GM12878 (cell line): Measurements from ENCODE around the gene CTNNA2. TPM values are rescaled to one million over a fixed set of nuclear protein-coding genes. Genes with fewer than 3 reads are reported as not detected.

Experiments used
- ATAC-seq: fragments of 200-7000 bp; cut with Tn5 transposase; 3 replicates; pipeline ENCODE4 v1.9.1; 2020; ENCODE audit warnings: mild to moderate bottlenecking, moderate library complexity
- BruUV-seq: library from RNA; stranded (reverse); fragments of 400-500 nt; replicated peaks from 2 replicates; lab custom pipeline; 2021; lab: Mats Ljungman, UMichigan
- CTCF ChIA-PET: fragments of 300-600 bp; sonication (Branson Sonifier 250); formaldehyde crosslinking; extraction: SDS; loops from one replicate; lab custom pipeline; 2021; ENCODE audit warnings: inconsistent platforms; lab: Yijun Ruan, JAX
- POLR2A ChIA-PET: fragments of 350-600 bp; formaldehyde crosslinking; extraction: SDS; loops from one replicate; lab custom pipeline; 2021; ENCODE audit warnings: inconsistent platforms; lab: Charles Lee
- RAD21 ChIA-PET: fragments of 300-600 bp; sonication (Branson Sonifier 250); formaldehyde crosslinking; loops from one replicate; lab custom pipeline; 2023; ENCODE audit warnings: antibody characterized with exemption; ENCODE audit not compliant: unreplicated experiment; lab: Charles Lee
- SMC1A ChIA-PET: fragments of 300-600 bp; sonication (Branson Sonifier 250); formaldehyde crosslinking; loops from one replicate; lab custom pipeline; 2023; ENCODE audit not compliant: unreplicated experiment, uncharacterized antibody; lab: Charles Lee
- DNase-seq: peaks from one replicate; pipeline ENCODE4 v3.0.0-alpha.2; 2011; ENCODE audit warnings: low read depth, low spot score
- FAIRE-seq: peaks from 3 replicates; lab custom pipeline; 2011; peaks lifted over from hg19 to GRCh38; lab: Jason Lieb, UNC
- H2AFZ ChIP-seq: 2 replicates; pipeline ENCODE4 v1.6.0; 2011; ENCODE audit warnings: low read depth, low read length, control low read depth; ENCODE audit not compliant: control insufficient read depth
- H3K27ac ChIP-seq: 2 replicates; pipeline ENCODE4 v1.5.1; 2011; ENCODE audit warnings: control low read depth; ENCODE audit not compliant: control insufficient read depth, insufficient read depth
- H3K27me3 ChIP-seq, 2 experiments: replicated peaks in 1 of 2; 2 replicates each; pipeline versions ENCODE4 v1.6.0 to v1.6.1; 2011; ENCODE audit warnings: low read length in 1 of 2; ENCODE audit not compliant: control insufficient read depth in 2 of 2, insufficient read depth in 2 of 2
- H3K36me3 ChIP-seq, 2 experiments: 2 replicates each; pipeline ENCODE4 v1.5.1; 2011; ENCODE audit warnings: low read length in 1 of 2; ENCODE audit not compliant: control insufficient read depth in 2 of 2, insufficient read depth in 2 of 2
- H3K4me1 ChIP-seq: 2 replicates; pipeline ENCODE4 v1.6.1; 2011; ENCODE audit warnings: mild to moderate bottlenecking, low read length, moderate library complexity, mixed read lengths; ENCODE audit not compliant: control insufficient read depth, insufficient read depth
- H3K4me2 ChIP-seq: 2 replicates; pipeline ENCODE4 v1.6.0; 2011; ENCODE audit warnings: control low read depth; ENCODE audit not compliant: control insufficient read depth, insufficient read depth
- H3K4me3 ChIP-seq: fragments of 200-600 bp; sonication (generic); 2 replicates; pipeline ENCODE4 v1.5.1; 2016
- H3K79me2 ChIP-seq: 2 replicates; pipeline ENCODE4 v1.6.0; 2011; ENCODE audit warnings: low read length; ENCODE audit not compliant: control insufficient read depth, insufficient read depth
- H3K9ac ChIP-seq: 2 replicates; pipeline ENCODE4 v1.8.0; 2011; ENCODE audit warnings: low read length, control low read depth, mixed read lengths; ENCODE audit not compliant: control insufficient read depth, insufficient read depth
- H3K9me3 ChIP-seq: replicated peaks from 3 replicates; pipeline ENCODE4 v1.5.1; 2011; ENCODE audit warnings: mild to moderate bottlenecking, low read length; ENCODE audit not compliant: control insufficient read depth, insufficient read depth
- H4K20me1 ChIP-seq: 2 replicates; pipeline ENCODE4 v1.6.0; 2011; ENCODE audit not compliant: control insufficient read depth, insufficient read depth
- BCL11A ChIP-seq: IDR thresholded peaks from 2 replicates; pipeline ENCODE4 v1.6.1; 2011; ENCODE audit warnings: low read depth, low read length
- CBX5 ChIP-seq: sonication (generic); IDR thresholded peaks from 2 replicates; pipeline ENCODE4 v1.6.1; 2016; ENCODE audit warnings: low read depth, moderate library complexity, mild to moderate bottlenecking, inconsistent platforms
- CEBPZ ChIP-seq: fragments of 150-350 bp; IDR thresholded peaks from 2 replicates; pipeline ENCODE4 v1.6.1; 2016; ENCODE audit warnings: low read depth, low read length
- EGR1 ChIP-seq, 2 experiments: IDR thresholded peaks; 1 replicate in 1 of 2; 2 replicates in 1 of 2; pipeline ENCODE4 v1.6.1; 2011 to 2012; ENCODE audit warnings: low read depth in 2 of 2, low read length in 2 of 2, borderline replicate concordance in 1 of 2, mild to moderate bottlenecking in 1 of 2, moderate library complexity in 1 of 2
- EP300 ChIP-seq, 2 experiments: fragments of 150-350 bp in 1 of 2; IDR thresholded peaks; 2 replicates each; pipeline ENCODE4 v1.6.1; 2011 to 2012; ENCODE audit warnings: low read depth in 2 of 2, low read length in 2 of 2, borderline replicate concordance in 1 of 2, improper control_type of control experiment in 1 of 2, inconsistent platforms in 1 of 2; ENCODE audit not compliant: control insufficient read depth in 1 of 2
- ESRRA ChIP-seq: IDR thresholded peaks from 2 replicates; pipeline ENCODE4 v1.6.1; 2012; ENCODE audit warnings: mild to moderate bottlenecking, low read length, improper control_type of control experiment
- JUNB ChIP-seq: IDR thresholded peaks from 2 replicates; pipeline ENCODE4 v1.6.1; 2016; ENCODE audit warnings: antibody characterized with exemption, mild to moderate bottlenecking
- MEF2A ChIP-seq: IDR thresholded peaks from 2 replicates; pipeline ENCODE4 v1.6.1; 2011; ENCODE audit warnings: low read depth, mild to moderate bottlenecking, low read length, moderate library complexity; ENCODE audit not compliant: insufficient read depth
- NFIC ChIP-seq: IDR thresholded peaks from 2 replicates; pipeline ENCODE4 v1.6.1; 2012; ENCODE audit warnings: low read depth, mild to moderate bottlenecking, inconsistent platforms, low read length, moderate library complexity
- NR2C2 ChIP-seq: IDR thresholded peaks from 2 replicates; pipeline ENCODE4 v1.6.1; 2011; ENCODE audit warnings: borderline replicate concordance, low read depth; ENCODE audit not compliant: control insufficient read depth, insufficient read length
- PAX8 ChIP-seq: fragments of 450-650 bp; IDR thresholded peaks from 2 replicates; pipeline ENCODE4 v1.6.1; 2017; ENCODE audit warnings: mild to moderate bottlenecking, moderate library complexity
- TCF3 ChIP-seq: IDR thresholded peaks from 2 replicates; pipeline ENCODE4 v1.6.1; 2012; ENCODE audit warnings: low read depth, mild to moderate bottlenecking, low read length, borderline replicate concordance; ENCODE audit not compliant: insufficient read depth
- USF1 ChIP-seq: IDR thresholded peaks from 2 replicates; pipeline ENCODE4 v1.6.1; 2011; ENCODE audit warnings: borderline replicate concordance, low read depth, mild to moderate bottlenecking, moderate library complexity, mixed read lengths, low read length; ENCODE audit not compliant: insufficient read depth; ENCODE audit errors: extremely low read length
- ZBTB33 ChIP-seq: fragments of 450-650 bp; IDR thresholded peaks from 2 replicates; pipeline ENCODE4 v1.6.1; 2017; ENCODE audit warnings: mild to moderate bottlenecking
- WGBS: methylation state at CpG from one replicate; pipeline ENCODE4 v1.1.6; 2016; ENCODE audit warnings: low lambda C conversion rate; ENCODE audit not compliant: insufficient replicate concordance, insufficient coverage; ENCODE audit errors: missing lambda C conversion rate; 5-methylcytosine and 5-hydroxymethylcytosine counted together
- in situ Hi-C: fragments of 300-500 bp; cut with MboI; formaldehyde crosslinking; loops from 9 replicates; pipeline ENCODE4 v1.14.3; 2018; ENCODE audit warnings: mixed read lengths
- intact Hi-C: fragments of 100-400 bp; cut with micrococcal nuclease; formaldehyde crosslinking; loops from one replicate; pipeline ENCODE4 v1.14.2; 2022; ENCODE audit not compliant: unreplicated experiment
- polyA plus RNA-seq, 11 experiments: library from polyadenylated mRNA; depleted of rRNA in 4 of 11; unstranded in 6 of 11; stranded (reverse) in 5 of 11; fragments of >200 nt; fragmentation: Nextera tagmentation in 4 of 11; fragmentation: Illumina TruSeq in 1 of 11; extraction: Ambion mirVana in 4 of 11; extraction: Trizol in 1 of 11; gene quantifications; 1 replicate in 1 of 11; 2 replicates in 10 of 11; pipeline versions ENCODE4 v1.2.1 to v1.2.3, GENCODE V29; 2011 to 2016; ENCODE audit warnings: inconsistent platforms in 2 of 11, missing spikeins in 2 of 11, low read depth in 1 of 11
- total RNA-seq, 4 experiments: library from RNA; depleted of rRNA in 3 of 4; stranded (reverse); fragments of >200 nt in 3 of 4; fragmentation: Illumina TruSeq in 1 of 4; extraction: Trizol in 1 of 4; gene quantifications; 2 replicates each; pipeline versions ENCODE4 v1.2.1 to v1.2.3, GENCODE V29; 2013 to 2021

The CTNNA2 gene
- total and polyA plus RNA-seq, 10 of the 15 experiments (the other 5 are each of a cell fraction or from before 2014, with no cell fraction given) = 2.4 to 36.2 (median 6.6) TPM

GRCh38 chr2:80007777-80008503 is 495.1 kb downstream of the CTNNA2 start:
- Histone ChIP-seq H3K4me2 (no peak overlapping the region), H3K27ac (no peak overlapping the region), H3K27me3 (no peaks in the 10 kb centered on the region), H3K4me3 (no peak overlapping the region), H3K9ac (no peak overlapping the region), H3K36me3 (no peaks in the 10 kb centered on the region), H2AFZ (no peak overlapping the region), H4K20me1 (no peaks in the 10 kb centered on the region), H3K9me3 (no peaks in the 10 kb centered on the region), H3K4me1 (no peaks in the 10 kb centered on the region), H3K79me2 (no peaks in the 10 kb centered on the region)
- ChIA-PET POLR2A (no interaction called here), SMC1A (no interaction called here), RAD21 (no interaction called here), CTCF (no interaction called here)
- TF ChIP-seq EGR1 (IDR thresholded peaks at IDR 0.05; ENCODE audit: borderline replicate concordance in 1 of 2, low read depth in 2 of 2, low read length in 2 of 2) (no peak), ZBTB33 (no peak), NFIC (no peak), USF1 (no peak), EP300 (IDR thresholded peaks at IDR 0.05; ENCODE audit: borderline replicate concordance in 1 of 2, control insufficient read depth in 1 of 2, low read depth in 2 of 2, low read length in 2 of 2) (no peak), PAX8 (no peak), JUNB (no peak), TCF3 (no peak), CBX5 (no peak), ESRRA (no peak), CEBPZ (no peak), BCL11A (no peak), MEF2A (no peak), NR2C2 (no peak)
- intact Hi-C loops = no loop called here
- WGBS = 6% methylated on average over 5 of the region's 5 CpGs
- FAIRE-seq (no peak), DNase-seq (no peak), ATAC-seq (no peak)
- no TSS peak for BruUV-seq
- in situ Hi-C loops = no loop called here
